Stimulated activated CD4-positive, alpha-beta T cell treated with anti-CD3 and anti-CD28 coated beads, Interleukin-4, amount 100 ng/mL, for 48 hours (primary cell): Measurements from ENCODE around the gene SYNE2.

Source experiments
- DNase-seq, 2 donors: peaks; one replicate each; pipeline ENCODE4 v3.0.0-alpha.2; 2020; ENCODE audit warnings: low read depth in 2 of 2

SYNE2 gene

GRCh38 chr14:63910583-63911363 is 58.0 kb downstream of the SYNE2 start:
- DNase-seq, result no peak

GRCh38 chr14:63911404-63911803 is 58.6 kb downstream of the SYNE2 start:
- DNase-seq, result no peak

GRCh38 chr14:63912286-63912685 is 59.5 kb downstream of the SYNE2 start:
- no peak for DNase-seq

GRCh38 chr14:63918411-63918810 is 65.6 kb downstream of the SYNE2 start:
- no peak for DNase-seq

GRCh38 chr14:63922696-63923421 is 70.1 kb downstream of the SYNE2 start:
- no peak for DNase-seq

- DNase-seq, result no peak
Observed at GRCh38 chr14:63923422-63923752, 70.6 kb downstream of the SYNE2 start.

GRCh38 chr14:63924375-63924774 is 71.6 kb downstream of the SYNE2 start:
- DNase-seq, result no peak

GRCh38 chr14:63926641-63927040 is 73.8 kb downstream of the SYNE2 start:
- no peak for DNase-seq

GRCh38 chr14:63928744-63929174 is 76.0 kb downstream of the SYNE2 start:
- no peak for DNase-seq

GRCh38 chr14:63933110-63933509 is 80.3 kb downstream of the SYNE2 start:
- no peak for DNase-seq

- DNase-seq, result no peak
Observed at GRCh38 chr14:63933711-63934110, 80.9 kb downstream of the SYNE2 start.

- no peak for DNase-seq
Observed at GRCh38 chr14:63938198-63939005, 85.6 kb downstream of the SYNE2 start.

GRCh38 chr14:63939006-63939270 is 86.1 kb downstream of the SYNE2 start:
- no peak for DNase-seq

GRCh38 chr14:63940387-63940786 is 87.6 kb downstream of the SYNE2 start:
- DNase-seq, result no peak

- no peak for DNase-seq
Observed at GRCh38 chr14:63941023-63941422, 88.2 kb downstream of the SYNE2 start.

- no peak for DNase-seq
Observed at GRCh38 chr14:63949696-63950095, 96.9 kb downstream of the SYNE2 start.

- DNase-seq, result no peak
Observed at GRCh38 chr14:63951021-63951420, 98.2 kb downstream of the SYNE2 start.

- DNase-seq, result no peak
Observed at GRCh38 chr14:63951429-63951828, 98.6 kb downstream of the SYNE2 start.

GRCh38 chr14:63952053-63952932 is 99.5 kb downstream of the SYNE2 start:
- DNase-seq, result no peak

- no peak for DNase-seq
Observed at GRCh38 chr14:63952933-63953437, 100.2 kb downstream of the SYNE2 start.

GRCh38 chr14:63956326-63956725 is 103.5 kb downstream of the SYNE2 start:
- DNase-seq, result no peak
